ENCODE measurements around the gene DBH. TPM values are rescaled to one million over a fixed set of nuclear protein-coding genes. Genes with fewer than 3 reads are reported as not detected.

DBH gene
- total RNA-seq, 1 donor from 2014 or later = not detected

GRCh38 chr9:133701321-133701980 lies 65.3 kb downstream of the DBH start:
- no peak for DNase-seq (ENCODE audit: extremely low spot score, unreplicated experiment)
- Mint-ChIP-seq H3K4me1 (ENCODE audit: unreplicated experiment) (no peaks in the 10 kb centered on the region), H3K27ac (ENCODE audit: unreplicated experiment) (no peak overlapping the region), H3K27me3 (ENCODE audit: unreplicated experiment) (peaks cover 37% of the 10 kb centered on the region), H3K4me3 (ENCODE audit: unreplicated experiment) (no peak overlapping the region), H3K36me3 (ENCODE audit: unreplicated experiment) (no peaks in the 10 kb centered on the region), H3K9me3 (ENCODE audit: unreplicated experiment) (no peaks in the 10 kb centered on the region)
- no peak for TF ChIP-seq CTCF (IDR thresholded peaks at IDR 0.05)

GRCh38 chr9:133701981-133702797 lies 66.0 kb downstream of the DBH start:
- Mint-ChIP-seq H3K27me3 (ENCODE audit: unreplicated experiment) (peaks cover 30% of the 10 kb centered on the region), H3K9me3 (ENCODE audit: unreplicated experiment) (no peaks in the 10 kb centered on the region), H3K36me3 (ENCODE audit: unreplicated experiment) (no peaks in the 10 kb centered on the region), H3K4me3 (ENCODE audit: unreplicated experiment) (no peak overlapping the region), H3K4me1 (ENCODE audit: unreplicated experiment) (no peaks in the 10 kb centered on the region), H3K27ac (ENCODE audit: unreplicated experiment) (no peak overlapping the region)
- no peak for DNase-seq (ENCODE audit: extremely low spot score, unreplicated experiment)
- TF ChIP-seq CTCF (IDR thresholded peaks at IDR 0.05) = no peak

- Mint-ChIP-seq H3K9me3 (ENCODE audit: unreplicated experiment) (no peaks in the 10 kb centered on the region), H3K4me1 (ENCODE audit: unreplicated experiment) (no peaks in the 10 kb centered on the region), H3K27me3 (ENCODE audit: unreplicated experiment) (peaks cover 24% of the 10 kb centered on the region), H3K4me3 (ENCODE audit: unreplicated experiment) (no peak overlapping the region), H3K36me3 (ENCODE audit: unreplicated experiment) (no peaks in the 10 kb centered on the region), H3K27ac (ENCODE audit: unreplicated experiment) (no peak overlapping the region)
- no peak for TF ChIP-seq CTCF (IDR thresholded peaks at IDR 0.05)
- no peak for DNase-seq (ENCODE audit: extremely low spot score, unreplicated experiment)
Observed at GRCh38 chr9:133702798-133703590, 66.8 kb downstream of the DBH start.

GRCh38 chr9:133703591-133704399 lies 67.6 kb downstream of the DBH start:
- no peak for DNase-seq (ENCODE audit: extremely low spot score, unreplicated experiment)
- Mint-ChIP-seq H3K4me3 (ENCODE audit: unreplicated experiment) (no peak overlapping the region), H3K9me3 (ENCODE audit: unreplicated experiment) (no peaks in the 10 kb centered on the region), H3K27me3 (ENCODE audit: unreplicated experiment) (peaks cover 17% of the 10 kb centered on the region), H3K4me1 (ENCODE audit: unreplicated experiment) (no peaks in the 10 kb centered on the region), H3K36me3 (ENCODE audit: unreplicated experiment) (no peaks in the 10 kb centered on the region), H3K27ac (ENCODE audit: unreplicated experiment) (no peak overlapping the region)
- no peak for TF ChIP-seq CTCF (IDR thresholded peaks at IDR 0.05)
